Activated CD8-positive, alpha-beta memory T cell treated with anti-CD3 and anti-CD28 coated beads, Interleukin-2, amount 10 ng/mL, durations not matched to agents 7 days and 5 days (primary cell): Measurements from ENCODE around the gene ZNF593. TPM values are rescaled to one million over a fixed set of nuclear protein-coding genes. Genes with fewer than 3 reads are reported as not detected.

Experiments
- ATAC-seq: fragments of 150-1000 bp; cut with Tn5 transposase; one replicate; pipeline ENCODE4 v1.10.0; 2021; ENCODE audit warnings: moderate library complexity
- CTCF ChIA-PET: fragments of 350-600 bp; sonication (Branson Sonifier 250); formaldehyde crosslinking; loops from one replicate; lab custom pipeline; 2021; ENCODE audit warnings: antibody characterized with exemption; lab: Charles Lee
- DNase-seq: peaks from one replicate; pipeline ENCODE4 v3.0.0-alpha.2; 2020
- H3K27ac Mint-ChIP-seq: one replicate; pipeline ENCODE4 v1.8.0; 2021; ENCODE audit warnings: mild to moderate bottlenecking, mixed read lengths
- H3K27me3 Mint-ChIP-seq: one replicate; pipeline ENCODE4 v1.8.0; 2021; ENCODE audit warnings: mixed read lengths
- H3K36me3 Mint-ChIP-seq: one replicate; pipeline ENCODE4 v1.8.0; 2021; ENCODE audit warnings: mild to moderate bottlenecking, mixed read lengths
- H3K4me1 Mint-ChIP-seq: one replicate; pipeline ENCODE4 v1.8.0; 2021; ENCODE audit warnings: mixed read lengths
- H3K4me3 Mint-ChIP-seq: one replicate; pipeline ENCODE4 v1.8.0; 2021; ENCODE audit warnings: mild to moderate bottlenecking, moderate library complexity, mixed read lengths
- H3K9me3 Mint-ChIP-seq: one replicate; pipeline ENCODE4 v1.8.0; 2022; ENCODE audit warnings: low read depth, mixed read lengths
- total RNA-seq, 2 experiments: library from RNA; stranded (reverse); gene quantifications; one replicate each; pipeline ENCODE4 v1.2.3, GENCODE V29; 2021

Gene ZNF593
- total RNA-seq, 2 experiments from 2014 or later = 40.1 to 48.1 TPM

DNA sequence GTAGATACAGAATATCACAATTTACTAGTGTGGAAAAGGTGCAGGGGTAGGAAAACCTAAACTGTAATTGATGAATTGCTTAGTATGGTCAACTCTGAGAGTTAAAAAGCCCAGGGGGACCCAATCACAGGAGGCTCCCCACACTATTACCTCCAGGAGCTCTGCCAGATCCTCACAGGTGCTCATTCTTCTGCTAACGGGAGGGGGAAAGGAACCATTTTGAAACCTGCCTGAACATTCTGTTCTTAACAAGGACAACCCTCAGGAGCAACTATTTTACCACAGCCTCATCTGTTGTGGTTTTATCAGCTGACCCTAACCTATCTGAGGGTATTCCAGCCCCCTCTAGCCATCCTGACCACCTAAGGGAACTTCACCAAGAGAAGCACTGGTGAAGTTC lies 39.0 kb upstream of the ZNF593 start:
- H3K9me3 Mint-ChIP-seq = no peaks in the 10 kb centered on the region
- CTCF ChIA-PET = interaction anchor here (1.3 to 6.8 kb wide), 3 partner anchors 8 to 39 kb away, joined by 6 to 69 read pairs (median 6); partner anchors contain the start of genes C1orf232 and ZNF593
- H3K4me3 Mint-ChIP-seq = no peak overlapping the region
- H3K4me1 Mint-ChIP-seq = peaks cover 25% of the 10 kb centered on the region
- H3K27ac Mint-ChIP-seq = no peak overlapping the region
- H3K36me3 Mint-ChIP-seq = peaks cover 9% of the 10 kb centered on the region
- DNase-seq (no peak), ATAC-seq (no peak)
- H3K27me3 Mint-ChIP-seq = peaks cover 6% of the 10 kb centered on the region

DNA sequence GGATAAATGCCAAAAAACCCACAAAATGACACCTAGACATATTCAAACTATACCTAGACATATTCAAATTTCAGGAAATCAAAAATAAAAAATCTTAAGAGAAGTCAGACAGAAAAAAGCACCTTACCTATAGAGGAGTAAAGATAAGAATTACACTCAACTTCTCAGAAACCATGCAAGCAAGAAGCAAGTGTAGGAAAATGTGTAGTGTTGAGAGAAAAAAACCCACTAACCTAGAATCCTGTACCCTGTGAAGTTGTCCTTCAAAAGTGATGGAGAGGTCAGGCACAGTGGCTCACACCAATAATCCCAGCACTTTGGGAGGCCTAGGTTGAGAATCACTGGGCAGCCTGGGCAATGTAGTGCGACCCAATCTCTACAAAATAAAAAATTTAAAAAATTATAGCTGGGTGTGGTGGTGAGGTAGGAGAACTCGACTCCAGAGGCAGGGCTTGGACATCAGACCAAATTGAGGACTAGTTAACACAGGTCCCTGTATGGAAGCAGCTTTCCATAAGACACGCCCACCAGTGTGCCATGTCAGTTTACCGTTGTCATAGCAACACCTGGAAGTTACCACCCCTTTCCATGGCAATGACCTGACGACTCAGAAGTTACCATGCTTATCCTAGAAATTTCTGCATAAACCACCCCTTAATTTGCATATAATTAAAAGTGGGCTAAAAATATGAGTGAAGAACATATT lies 37.4 kb upstream of the ZNF593 start:
- Mint-ChIP-seq H3K27me3 (peaks cover 6% of the 10 kb centered on the region), H3K4me1 (peaks cover 12% of the 10 kb centered on the region), H3K27ac (no peak overlapping the region), H3K4me3 (no peak overlapping the region), H3K36me3 (peaks cover 4% of the 10 kb centered on the region), H3K9me3 (no peaks in the 10 kb centered on the region)
- no peak for ATAC-seq
- CTCF ChIA-PET = interaction anchor here (0.8 to 2.2 kb wide), 2 partner anchors 13 to 37 kb away, joined by 3 to 11 read pairs; partner anchors contain the start of gene ZNF593
- DNase-seq = no peak

DNA sequence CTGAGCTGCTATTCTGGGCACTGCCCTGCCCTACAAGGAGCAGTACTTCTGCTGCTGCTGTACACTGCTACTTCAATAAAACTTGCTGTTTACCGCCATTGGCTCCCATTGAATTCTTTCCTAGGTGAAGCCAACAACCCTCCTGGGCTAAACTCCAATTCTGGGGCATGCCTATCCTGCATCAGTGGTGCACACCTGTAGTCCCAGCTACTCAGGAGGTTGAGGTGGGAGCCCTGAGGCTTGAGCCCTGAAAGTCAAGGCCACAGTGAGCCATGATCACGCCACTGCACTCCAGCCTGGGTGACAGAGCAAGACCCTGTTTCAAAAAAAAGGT lies 36.9 kb upstream of the ZNF593 start:
- Mint-ChIP-seq H3K9me3 (no peaks in the 10 kb centered on the region), H3K27me3 (peaks cover 6% of the 10 kb centered on the region), H3K27ac (no peak overlapping the region), H3K4me1 (peaks cover 7% of the 10 kb centered on the region), H3K36me3 (peaks cover 2% of the 10 kb centered on the region), H3K4me3 (no peak overlapping the region)
- CTCF ChIA-PET = interaction anchor here (0.8 to 2.2 kb wide), 2 partner anchors 12 to 37 kb away, joined by 3 to 11 read pairs; partner anchors contain the start of gene ZNF593
- ATAC-seq (no peak), DNase-seq (no peak)

DNA sequence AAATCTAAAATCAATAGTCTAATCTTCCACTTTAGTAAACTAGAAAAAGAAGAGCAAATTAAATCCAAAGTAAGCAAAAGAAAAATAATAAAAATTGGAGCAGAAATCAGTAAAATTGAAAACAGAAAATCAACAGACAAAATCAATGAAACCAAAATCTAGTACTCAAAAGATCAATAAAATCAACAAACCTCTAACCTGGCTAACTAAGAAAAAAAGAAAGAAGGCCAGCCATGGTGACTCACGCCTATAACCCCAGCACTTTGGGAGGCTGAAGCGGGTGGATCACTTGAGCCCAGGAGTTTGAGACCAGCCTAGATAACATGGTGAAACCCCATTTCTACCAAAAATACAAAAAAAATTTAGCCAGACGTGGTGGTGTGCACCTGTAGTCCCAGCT lies 35.2 kb upstream of the ZNF593 start:
- H3K4me1 Mint-ChIP-seq = peaks cover 6% of the 10 kb centered on the region
- peaks cover 6% of the 10 kb centered on the region for H3K27me3 Mint-ChIP-seq
- no peak overlapping the region for H3K4me3 Mint-ChIP-seq
- no peak overlapping the region for H3K27ac Mint-ChIP-seq
- CTCF ChIA-PET = no interaction called here
- peaks cover 2% of the 10 kb centered on the region for H3K36me3 Mint-ChIP-seq
- ATAC-seq = no peak
- no peak for DNase-seq
- no peaks in the 10 kb centered on the region for H3K9me3 Mint-ChIP-seq

DNA sequence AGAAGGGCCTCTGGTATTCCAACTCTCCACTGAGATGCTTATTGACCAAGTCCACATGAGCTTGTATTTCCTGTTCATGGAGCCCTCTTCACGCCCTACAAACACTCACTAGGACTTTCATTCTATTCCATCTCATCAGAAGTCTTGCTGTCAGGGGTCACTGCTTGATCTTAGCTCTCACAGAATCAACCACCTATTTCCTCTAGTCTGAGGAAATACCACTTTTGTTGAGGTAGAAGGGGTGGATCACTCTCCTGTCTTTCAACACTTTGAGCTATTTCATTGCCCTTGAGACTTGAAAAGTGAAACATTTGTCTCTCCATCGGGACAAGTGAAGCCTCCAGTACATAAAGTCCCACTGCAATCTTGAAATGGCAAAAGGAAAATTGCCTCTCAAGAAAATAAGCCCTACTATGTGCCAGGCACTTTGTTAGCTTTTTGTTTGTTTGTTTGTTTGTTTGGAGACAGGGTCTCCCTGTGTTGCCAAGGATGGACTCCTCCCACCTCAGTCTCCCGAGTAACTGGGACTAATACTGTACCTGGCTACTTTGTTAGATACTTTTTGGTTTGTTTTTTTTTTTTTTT lies 30.6 kb upstream of the ZNF593 start:
- Mint-ChIP-seq H3K36me3 (no peaks in the 10 kb centered on the region), H3K9me3 (no peaks in the 10 kb centered on the region), H3K4me1 (peaks cover 10% of the 10 kb centered on the region), H3K27me3 (peaks cover 5% of the 10 kb centered on the region), H3K4me3 (no peak overlapping the region), H3K27ac (no peak overlapping the region)
- no peak for DNase-seq
- CTCF ChIA-PET = interaction anchor here (0.9 to 4.4 kb wide), 11 partner anchors 9 to 103 kb away, joined by 3 to 25 read pairs (median 6); partner anchors contain the start of genes C1orf232, PDIK1L and ZNF593
- peak; percentile 45 for ATAC-seq

DNA sequence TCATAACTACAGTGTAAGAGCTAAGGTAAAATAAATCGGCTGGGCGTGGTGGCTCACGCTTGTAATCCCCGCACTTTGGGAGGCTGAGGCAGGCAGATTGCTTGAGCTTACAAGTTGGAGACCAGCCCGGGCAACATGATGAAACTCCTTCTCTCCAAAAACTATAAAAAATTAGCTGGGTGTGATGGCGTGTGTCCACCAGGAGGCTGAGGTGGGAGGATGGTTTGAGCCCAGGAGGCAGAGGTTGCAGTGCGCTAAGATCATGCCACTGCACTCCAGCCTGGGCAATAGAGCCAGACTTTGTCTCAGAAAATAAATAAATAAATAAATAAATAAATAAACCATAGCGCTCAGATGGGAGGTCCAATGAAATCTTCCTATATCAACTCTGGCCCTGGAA lies 27.5 kb upstream of the ZNF593 start:
- H3K36me3 Mint-ChIP-seq = no peaks in the 10 kb centered on the region
- no peak for ATAC-seq
- CTCF ChIA-PET = interaction anchor here (0.7 to 5.6 kb wide), 14 partner anchors 13 to 248 kb away, joined by 3 to 181 read pairs (median 4); partner anchors contain the start of genes CEP85, PDIK1L and ZNF593

DNA sequence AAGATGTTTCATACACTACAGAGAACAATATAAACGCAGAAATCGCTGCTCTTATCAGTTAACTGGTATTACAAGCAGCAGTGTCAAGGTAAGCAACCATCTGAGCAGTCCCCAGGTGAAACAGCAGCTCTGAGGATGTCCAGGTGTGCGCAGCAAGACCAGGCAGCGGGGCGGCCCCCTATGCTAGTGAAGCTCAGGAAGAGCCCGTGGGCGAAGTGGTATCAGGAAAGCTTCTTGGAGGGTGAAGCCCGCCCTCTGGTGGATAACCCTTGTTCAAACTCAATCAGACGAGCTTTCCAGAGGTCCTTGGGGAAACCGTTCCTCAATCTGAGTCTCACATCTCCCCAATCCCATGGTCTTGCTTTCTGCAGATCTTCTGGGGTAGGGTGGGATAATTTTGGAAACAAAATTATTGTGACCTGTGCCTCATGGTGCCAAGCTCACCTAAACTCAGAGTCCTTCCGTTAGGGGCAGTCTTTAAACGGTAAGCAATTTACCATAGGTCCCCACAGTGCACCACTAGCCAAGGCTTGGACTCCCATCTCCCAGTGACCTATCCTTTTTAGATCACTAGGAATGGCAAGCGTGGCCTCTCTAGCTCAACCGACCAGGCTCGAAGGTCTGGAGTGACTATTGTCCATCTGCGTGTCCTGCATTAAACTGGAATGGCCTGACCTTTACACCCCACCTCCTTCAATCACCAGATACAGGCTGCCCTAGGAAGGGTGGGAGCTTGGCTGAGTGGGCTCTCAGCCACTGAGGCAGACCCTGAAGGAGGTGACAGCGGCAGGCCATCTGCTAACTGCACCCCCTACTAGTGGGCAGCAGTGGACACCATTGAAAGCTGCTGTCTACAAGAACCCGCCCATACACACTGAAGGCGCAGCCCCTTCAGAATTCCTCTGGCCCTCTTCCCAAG lies 24.4 kb upstream of the ZNF593 start:
- Mint-ChIP-seq H3K27me3 (peaks cover 29% of the 10 kb centered on the region), H3K4me1 (peaks cover 2% of the 10 kb centered on the region), H3K4me3 (no peak overlapping the region), H3K36me3 (no peaks in the 10 kb centered on the region), H3K9me3 (no peaks in the 10 kb centered on the region), H3K27ac (no peak overlapping the region)
- DNase-seq (peak; percentile 78), ATAC-seq (peak; percentile 90)
- CTCF ChIA-PET = interaction anchor here (0.5 to 5.6 kb wide), 46 partner anchors 10 to 628 kb away, joined by 3 to 181 read pairs (median 4); partner anchors contain the start of genes CEP85, HMGN2, PDIK1L and TRIM63

More for the DNA sequence above, 27.5 kb upstream of the ZNF593 start:
- no peak overlapping the region for H3K4me3 Mint-ChIP-seq
- peaks cover 12% of the 10 kb centered on the region for H3K27me3 Mint-ChIP-seq
- DNase-seq = peak; percentile 33
- no peak overlapping the region for H3K27ac Mint-ChIP-seq
- H3K9me3 Mint-ChIP-seq = no peaks in the 10 kb centered on the region
- H3K4me1 Mint-ChIP-seq = peaks cover 12% of the 10 kb centered on the region

DNA sequence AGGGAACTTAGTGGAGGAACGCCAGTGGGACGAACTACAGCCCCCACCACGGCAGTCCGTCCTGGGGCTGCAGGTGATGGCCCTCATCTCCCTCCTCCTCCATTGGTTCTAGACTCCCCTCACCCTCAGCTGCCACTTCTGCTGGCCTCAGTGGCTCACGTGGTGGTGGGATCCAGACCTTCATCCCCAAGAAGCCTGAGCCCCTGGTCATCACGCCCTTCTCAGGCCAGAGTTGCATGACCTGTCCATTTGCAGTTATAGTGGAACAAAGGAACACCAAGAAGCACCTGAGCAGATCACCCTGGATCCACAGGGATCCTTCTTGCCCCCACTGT lies 23.8 kb upstream of the ZNF593 start:
- no peaks in the 10 kb centered on the region for H3K36me3 Mint-ChIP-seq
- CTCF ChIA-PET = interaction anchor here (1.1 to 5.6 kb wide), 26 partner anchors 10 to 249 kb away, joined by 3 to 181 read pairs (median 9); partner anchors contain the start of genes CEP85, PDIK1L, TRIM63 and ZNF593
- H3K4me3 Mint-ChIP-seq = no peak overlapping the region
- no peak for ATAC-seq
- H3K27ac Mint-ChIP-seq = no peak overlapping the region
- peaks cover 2% of the 10 kb centered on the region for H3K4me1 Mint-ChIP-seq
- H3K9me3 Mint-ChIP-seq = no peaks in the 10 kb centered on the region
- DNase-seq = peak; percentile 25
- peaks cover 30% of the 10 kb centered on the region for H3K27me3 Mint-ChIP-seq

DNA sequence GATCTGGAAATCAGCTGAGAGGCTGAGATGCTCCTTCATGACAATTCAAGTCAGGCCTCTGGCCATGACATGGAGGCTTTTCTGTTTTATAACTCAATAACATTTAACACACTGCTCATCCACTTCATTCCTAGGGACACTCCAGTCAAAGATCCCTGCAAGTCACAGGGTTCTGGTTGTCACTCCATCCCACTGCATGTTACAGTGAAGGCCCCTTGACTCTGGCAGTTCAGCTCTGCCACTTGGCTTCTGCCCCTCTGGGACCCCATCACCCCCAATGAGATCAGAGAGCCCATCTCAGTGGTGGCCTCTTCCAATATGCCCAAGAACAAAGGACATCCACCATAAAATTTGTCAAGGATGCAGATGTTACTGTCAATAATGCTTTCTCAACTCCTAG lies 20.8 kb upstream of the ZNF593 start:
- no peaks in the 10 kb centered on the region for H3K36me3 Mint-ChIP-seq
- CTCF ChIA-PET = interaction anchor here (1.4 kb wide), 1 partner anchor 113 kb away, joined by 3 read pairs; no protein-coding TSS in a partner anchor
- peaks cover 38% of the 10 kb centered on the region for H3K27me3 Mint-ChIP-seq
- H3K4me3 Mint-ChIP-seq = no peak overlapping the region
- no peaks in the 10 kb centered on the region for H3K9me3 Mint-ChIP-seq
- peak; percentile 33 for DNase-seq
- H3K4me1 Mint-ChIP-seq = peaks cover 2% of the 10 kb centered on the region
- no peak for ATAC-seq
- no peak overlapping the region for H3K27ac Mint-ChIP-seq

DNA sequence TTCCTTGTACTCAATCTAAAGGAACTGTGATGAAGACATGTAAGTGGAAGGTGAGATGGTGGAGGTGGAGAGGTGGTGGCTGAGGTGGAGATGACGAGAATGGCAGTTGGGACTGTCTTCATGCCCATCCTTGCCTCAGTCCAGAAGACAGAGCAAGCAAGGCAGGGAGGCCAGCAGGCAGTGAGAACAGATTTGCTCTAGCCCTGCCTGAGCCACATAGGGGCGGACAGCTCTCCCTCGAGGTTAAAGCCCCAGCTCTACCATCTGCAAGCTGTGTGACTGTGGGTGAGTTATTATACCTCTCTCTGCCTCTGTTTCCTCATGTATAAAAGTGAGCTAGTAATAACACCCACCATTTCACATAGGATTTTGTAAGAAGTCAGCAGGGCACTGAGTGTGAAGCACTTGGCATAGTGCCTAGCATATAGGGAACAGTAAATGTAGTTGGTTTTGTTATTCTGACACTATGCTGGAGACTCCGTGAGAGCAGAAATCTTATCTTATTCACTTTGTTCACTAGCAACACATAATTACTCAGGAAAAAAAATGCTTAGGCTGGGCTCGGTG lies 15.7 kb upstream of the ZNF593 start:
- ATAC-seq (no peak), DNase-seq (no peak)
- Mint-ChIP-seq H3K4me1 (peaks cover 2% of the 10 kb centered on the region), H3K36me3 (no peaks in the 10 kb centered on the region), H3K4me3 (no peak overlapping the region), H3K27me3 (peaks cover 69% of the 10 kb centered on the region), H3K9me3 (no peaks in the 10 kb centered on the region), H3K27ac (no peak overlapping the region)
- CTCF ChIA-PET = interaction anchor here (4.6 kb wide), 1 partner anchor 9 kb away, joined by 31 read pairs; no protein-coding TSS in a partner anchor

DNA sequence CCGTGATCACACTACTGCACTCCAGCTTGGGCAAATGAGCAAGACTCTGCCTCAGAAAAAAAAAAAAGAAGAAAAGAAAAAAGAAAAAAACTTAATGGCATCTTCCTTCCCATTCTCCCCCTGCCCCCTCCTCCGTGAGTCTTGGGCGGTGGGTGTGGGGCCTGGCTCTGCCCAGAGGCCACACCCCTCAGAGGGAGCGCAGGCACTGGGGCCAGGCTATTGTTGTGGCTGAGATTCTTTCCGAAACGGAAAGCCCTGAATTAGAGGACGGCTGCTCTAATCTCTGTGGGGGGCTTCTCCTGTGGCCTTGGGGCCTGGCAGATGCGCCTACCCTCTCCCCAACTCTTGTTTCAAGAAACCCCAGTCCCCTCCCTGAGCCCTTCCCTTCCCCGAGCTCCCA lies 15.0 kb upstream of the ZNF593 start:
- Mint-ChIP-seq H3K27ac (no peak overlapping the region), H3K27me3 (peaks cover 70% of the 10 kb centered on the region), H3K9me3 (no peaks in the 10 kb centered on the region), H3K4me3 (no peak overlapping the region), H3K36me3 (no peaks in the 10 kb centered on the region), H3K4me1 (peaks cover 2% of the 10 kb centered on the region)
- DNase-seq (no peak), ATAC-seq (no peak)
- CTCF ChIA-PET = interaction anchor here (3.9 to 4.6 kb wide), 2 partner anchors 10 to 15 kb away, joined by 20 to 31 read pairs; partner anchors contain the start of genes C1orf232 and ZNF593

DNA sequence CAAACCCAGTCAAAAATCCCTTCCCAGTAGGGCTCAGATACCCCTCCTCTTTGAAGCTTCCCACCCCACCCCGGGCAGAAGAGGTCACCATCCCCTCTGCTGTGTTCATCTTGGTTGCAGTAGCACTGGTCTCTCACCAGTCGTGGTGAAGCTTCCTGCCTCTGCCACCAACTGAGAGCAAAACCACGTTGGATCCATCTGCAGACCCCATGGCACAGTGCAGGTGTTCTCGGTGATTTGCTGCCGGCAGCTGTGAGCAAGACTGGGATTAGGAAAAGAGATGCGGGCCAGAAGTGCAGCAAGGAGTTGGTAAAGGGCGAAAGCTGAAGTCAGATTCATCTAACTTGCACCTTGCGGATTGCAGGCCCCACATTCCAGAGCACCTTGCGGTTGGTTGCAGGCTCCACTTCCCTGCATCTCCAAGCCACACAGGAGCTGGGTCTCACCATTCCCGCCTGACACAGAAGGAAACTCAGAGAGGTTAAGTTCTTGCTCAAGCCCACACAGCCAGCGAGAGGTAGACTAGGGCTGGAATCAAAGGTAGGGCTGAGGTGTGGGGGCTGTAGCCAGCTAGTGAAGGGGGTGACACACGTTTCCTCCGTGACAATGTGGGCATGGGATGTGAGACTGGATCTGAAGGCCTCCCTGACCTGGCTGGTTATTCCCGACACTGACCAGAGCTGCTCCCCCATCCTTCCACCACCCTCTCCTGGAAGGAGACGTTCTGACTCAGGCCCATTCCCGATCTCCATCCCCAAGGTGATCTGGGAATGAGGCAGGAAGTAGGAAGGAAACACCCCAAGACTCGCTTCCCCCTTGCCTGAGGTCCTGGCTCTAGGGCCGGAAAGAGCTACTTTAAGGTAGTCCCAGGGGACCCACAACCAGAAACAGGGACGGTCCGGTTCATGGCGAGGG lies 14.1 kb upstream of the ZNF593 start:
- Mint-ChIP-seq H3K9me3 (no peaks in the 10 kb centered on the region), H3K4me1 (peaks cover 2% of the 10 kb centered on the region), H3K27ac (no peak overlapping the region), H3K36me3 (no peaks in the 10 kb centered on the region), H3K27me3 (peaks cover 69% of the 10 kb centered on the region), H3K4me3 (no peak overlapping the region)
- ATAC-seq (no peak), DNase-seq (no peak)
- CTCF ChIA-PET = interaction anchor here (1.1 to 4.6 kb wide), 3 partner anchors 11 to 55 kb away, joined by 3 to 31 read pairs (median 20); partner anchors contain the start of genes C1orf232 and ZNF593
